NK-92 (cell line): Measurements from ENCODE around the gene OR6M1.

Experiments used
- DNase-seq: peaks from one replicate; lab custom pipeline; 2025; ENCODE audit not compliant: unreplicated experiment; lab: John Stamatoyannopoulos, UW

Gene OR6M1, protein sequence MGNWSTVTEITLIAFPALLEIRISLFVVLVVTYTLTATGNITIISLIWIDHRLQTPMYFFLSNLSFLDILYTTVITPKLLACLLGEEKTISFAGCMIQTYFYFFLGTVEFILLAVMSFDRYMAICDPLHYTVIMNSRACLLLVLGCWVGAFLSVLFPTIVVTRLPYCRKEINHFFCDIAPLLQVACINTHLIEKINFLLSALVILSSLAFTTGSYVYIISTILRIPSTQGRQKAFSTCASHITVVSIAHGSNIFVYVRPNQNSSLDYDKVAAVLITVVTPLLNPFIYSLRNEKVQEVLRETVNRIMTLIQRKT

DNA sequence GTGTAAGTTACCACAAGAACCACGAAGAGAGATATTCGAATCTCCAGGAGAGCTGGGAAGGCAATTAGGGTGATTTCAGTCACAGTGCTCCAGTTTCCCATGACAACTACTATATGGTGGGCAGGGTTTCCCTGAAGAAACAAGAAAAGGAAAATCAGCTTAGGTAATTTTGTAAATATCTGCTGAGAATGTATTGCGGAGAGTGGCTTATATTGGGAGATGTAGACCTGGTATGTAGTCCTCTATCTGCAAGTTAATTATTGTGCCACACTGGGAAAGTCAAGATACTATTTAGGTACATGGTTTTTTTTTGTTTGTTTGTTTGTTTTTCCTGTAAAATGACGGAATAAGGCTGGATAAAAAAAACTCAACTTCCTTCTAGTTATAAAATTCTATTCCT, at the start of gene OR6M1:
Gene OR6M1, minus strand, starts transcription at position 101 of the 400 bp plus-strand sequence. Its CDS starts 0 bp downstream, at position 101.
- no peak for DNase-seq

DNA sequence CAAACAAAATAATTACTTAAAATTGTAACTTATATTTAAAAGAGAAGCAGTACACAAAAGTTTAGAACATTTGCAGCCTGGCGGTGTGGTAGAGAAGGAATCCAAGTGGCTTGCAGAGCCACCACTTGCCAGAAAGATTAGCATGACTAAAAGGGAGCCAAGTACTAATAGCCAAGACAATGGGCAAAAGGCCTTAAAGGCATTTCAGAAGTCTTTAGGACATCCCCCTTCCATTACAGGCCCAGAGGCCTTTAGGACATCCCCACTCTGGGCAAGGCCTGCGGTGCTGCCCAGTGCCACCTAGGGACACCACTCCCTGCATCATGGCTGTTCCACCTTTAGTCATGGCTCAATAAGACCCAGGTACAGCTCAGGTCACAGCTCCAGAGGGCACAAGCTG, 46.9 kb upstream of the OR6M1 start:
- no peak for DNase-seq

DNA sequence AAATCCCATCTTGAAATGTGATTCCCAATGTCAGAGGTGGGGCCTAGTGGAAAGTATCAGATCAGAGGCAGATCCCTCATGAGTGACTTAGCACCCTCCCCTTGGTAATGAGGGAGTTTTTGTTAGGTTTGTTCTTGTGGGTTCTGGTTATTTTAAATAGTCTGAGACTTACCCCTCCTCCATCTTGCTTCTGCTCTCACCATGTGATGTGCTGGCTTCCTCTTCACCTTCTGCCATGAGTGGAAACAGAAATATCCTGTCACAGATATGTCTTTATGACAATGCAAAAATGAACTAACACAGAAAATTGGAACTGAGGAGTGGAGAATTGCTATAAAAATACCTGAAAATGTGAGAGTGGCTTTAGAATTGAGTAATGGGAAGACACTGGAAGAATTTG, 46.2 kb upstream of the OR6M1 start:
- DNase-seq, result no peak

DNA sequence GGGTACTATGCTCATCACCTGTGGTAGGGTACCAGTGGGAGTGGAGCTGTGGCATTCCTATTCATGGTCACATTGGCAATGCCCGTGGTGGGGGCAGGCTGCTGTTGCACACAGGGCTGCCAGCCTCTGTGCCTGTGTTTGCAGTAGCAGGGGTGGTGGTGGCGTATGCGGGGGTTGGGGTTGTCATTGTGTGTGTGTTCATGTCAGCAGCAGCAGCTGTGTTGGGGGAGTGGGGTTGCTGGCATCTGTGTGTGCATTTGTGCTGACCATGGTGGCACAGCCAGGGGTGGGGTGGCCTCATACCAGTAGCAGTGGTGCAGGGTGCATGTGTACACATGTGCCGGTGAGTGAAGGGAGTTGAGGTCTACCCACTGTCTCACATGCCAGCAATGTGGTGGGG, 45.0 kb upstream of the OR6M1 start:
- no peak for DNase-seq

DNA sequence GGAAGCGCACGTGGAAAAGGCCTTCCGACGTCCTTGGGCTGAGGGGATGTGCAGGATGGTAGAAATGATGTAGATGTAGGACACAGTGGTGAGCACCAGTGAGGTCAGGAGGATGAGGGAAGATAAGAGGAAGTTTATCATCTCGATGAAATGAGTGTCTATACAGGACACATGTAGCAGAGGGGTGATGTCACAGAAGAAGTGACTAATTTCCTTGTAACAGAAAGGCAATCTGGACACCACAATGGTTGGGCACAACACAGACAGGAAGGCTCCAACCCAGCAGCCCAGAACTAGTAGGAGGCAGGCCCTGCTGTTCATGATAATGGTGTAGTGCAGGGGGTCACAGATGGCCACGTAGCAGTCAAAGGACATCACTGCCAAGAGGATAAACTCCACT, 35.0 kb upstream of the OR6M1 start:
- no peak for DNase-seq

DNA sequence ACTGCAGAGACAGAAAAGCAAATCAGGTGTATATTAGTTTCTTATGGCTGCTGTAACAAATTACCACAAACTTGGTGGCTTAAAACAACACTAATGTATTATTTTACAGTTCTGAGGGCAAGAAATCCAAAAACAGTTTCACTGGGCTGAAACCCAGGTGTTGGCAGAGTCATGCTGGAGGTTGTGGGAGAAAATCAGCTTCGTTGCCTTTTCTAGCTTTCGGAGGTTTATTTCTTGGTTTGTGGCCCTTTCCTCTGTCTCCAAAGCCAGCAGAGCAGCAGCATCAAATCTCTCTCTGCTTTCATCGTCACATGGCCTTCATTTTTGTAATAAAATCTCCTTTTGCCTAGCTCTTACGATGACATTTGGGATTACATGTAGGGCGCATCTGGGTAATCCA, 33.0 kb upstream of the OR6M1 start:
- DNase-seq, result no peak

DNA sequence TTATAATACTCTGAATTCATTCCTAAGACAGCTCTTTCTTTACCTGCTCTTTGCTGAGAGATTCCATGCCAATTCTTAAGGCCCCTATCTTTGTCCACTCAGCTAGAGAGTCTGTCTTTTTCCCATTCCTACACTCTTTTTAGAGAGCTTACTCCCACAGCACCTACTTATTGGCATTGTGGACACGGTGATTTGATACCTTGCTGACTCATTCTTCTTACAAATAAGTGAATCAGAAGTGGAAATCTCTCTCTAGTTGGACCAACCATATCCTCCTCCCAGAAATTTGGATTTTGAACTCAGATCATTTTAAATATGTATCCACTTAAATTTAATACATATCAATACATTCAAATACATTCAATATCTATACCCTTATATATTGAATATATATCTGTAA, 32.5 kb upstream of the OR6M1 start:
- no peak for DNase-seq

DNA sequence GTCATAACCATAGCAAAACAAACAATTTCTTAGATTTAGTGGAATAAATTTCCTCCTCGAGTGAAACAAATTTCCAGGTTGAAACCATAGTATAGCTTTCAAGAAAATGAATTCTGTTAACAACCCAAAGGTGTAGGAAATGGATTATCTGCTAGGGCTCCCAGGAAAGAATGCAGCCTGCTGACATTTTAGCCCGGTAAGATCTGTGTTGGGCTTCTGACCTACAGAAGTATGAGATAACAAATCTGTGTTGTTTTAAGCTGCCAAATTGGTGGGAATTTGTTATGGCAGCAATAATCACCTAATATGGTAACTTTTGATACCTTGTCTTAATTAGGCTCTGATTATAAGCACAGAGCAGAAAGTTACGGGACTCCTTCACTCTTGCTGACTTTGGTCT, 32.0 kb upstream of the OR6M1 start:
- no peak for DNase-seq

DNA sequence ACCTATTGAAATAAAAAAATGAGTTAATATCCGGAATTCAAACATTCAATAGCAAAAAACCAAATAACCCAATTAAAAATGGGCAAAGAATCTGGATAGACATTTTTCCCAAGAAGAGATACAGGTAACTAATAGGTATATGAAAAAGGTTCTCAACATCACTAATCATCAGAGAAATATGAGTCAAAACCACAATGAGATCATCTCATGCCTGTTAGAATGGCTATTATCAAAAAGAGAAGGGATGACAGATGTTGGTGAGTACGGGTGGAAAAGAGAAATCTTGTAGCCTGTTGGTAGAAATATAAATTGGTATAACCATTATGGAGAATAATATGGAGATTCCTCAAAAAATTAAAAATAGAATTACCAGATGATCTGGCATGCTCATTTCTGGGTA, 26.9 kb upstream of the OR6M1 start:
- DNase-seq, result no peak

DNA sequence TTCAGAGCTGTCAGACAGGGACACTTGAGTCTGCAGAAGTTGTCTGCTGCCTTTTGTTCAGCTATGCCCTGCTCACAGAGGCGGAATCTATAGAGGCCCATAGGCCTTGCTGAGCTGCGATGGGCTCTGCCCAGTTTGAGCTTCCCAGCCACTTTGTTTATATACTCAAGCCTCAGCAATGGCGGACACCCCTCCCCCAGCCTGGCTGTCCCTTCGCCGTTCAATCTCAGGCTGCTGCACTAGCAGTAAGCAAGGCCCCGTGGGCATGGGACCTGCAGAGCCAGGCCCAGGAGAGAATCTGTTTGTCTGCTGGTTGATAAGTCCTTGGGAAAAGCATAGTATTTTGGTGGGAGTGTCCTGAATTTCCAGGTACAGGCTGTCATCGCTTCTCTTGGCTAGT, 23.6 kb upstream of the OR6M1 start:
- DNase-seq, result no peak

DNA sequence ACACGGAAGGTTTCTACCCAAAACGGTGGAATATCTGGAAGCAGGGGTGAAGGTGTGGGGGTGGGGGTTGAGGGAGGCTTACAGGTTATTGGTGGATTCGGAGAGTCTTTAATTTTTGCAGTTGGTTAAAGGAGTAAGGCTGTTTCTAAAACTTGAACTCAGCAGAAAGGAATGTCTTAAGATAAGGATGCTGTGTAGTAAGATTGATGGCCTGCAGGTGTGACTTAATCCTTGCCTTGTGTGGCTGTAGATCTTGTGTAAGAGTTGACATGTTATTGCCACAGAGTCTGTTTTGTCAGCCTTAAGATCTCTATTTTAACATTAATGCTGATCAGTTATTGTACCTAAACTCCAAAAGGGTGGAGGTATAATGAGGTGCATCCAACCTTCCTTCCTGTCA, 16.4 kb upstream of the OR6M1 start:
- no peak for DNase-seq

DNA sequence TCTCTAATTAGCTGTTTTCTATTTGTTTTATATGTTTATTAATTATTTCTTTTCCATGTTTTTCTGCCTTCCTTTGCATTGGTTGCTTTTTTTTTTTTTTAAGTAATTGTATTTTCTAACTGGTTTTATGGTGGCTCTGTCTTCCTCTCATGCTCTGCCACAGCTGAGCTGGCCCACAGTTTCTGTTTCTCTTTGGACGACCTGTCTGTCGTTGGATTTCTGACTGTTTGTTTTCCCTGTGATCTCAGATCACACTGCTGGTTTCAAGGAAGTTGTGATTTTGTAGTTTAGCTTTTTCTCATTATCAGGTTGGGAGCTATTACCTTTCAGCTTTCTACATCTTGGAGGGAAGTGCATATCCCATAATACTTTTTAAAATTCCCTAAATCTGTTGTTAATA, 15.9 kb upstream of the OR6M1 start:
- no peak for DNase-seq

DNA sequence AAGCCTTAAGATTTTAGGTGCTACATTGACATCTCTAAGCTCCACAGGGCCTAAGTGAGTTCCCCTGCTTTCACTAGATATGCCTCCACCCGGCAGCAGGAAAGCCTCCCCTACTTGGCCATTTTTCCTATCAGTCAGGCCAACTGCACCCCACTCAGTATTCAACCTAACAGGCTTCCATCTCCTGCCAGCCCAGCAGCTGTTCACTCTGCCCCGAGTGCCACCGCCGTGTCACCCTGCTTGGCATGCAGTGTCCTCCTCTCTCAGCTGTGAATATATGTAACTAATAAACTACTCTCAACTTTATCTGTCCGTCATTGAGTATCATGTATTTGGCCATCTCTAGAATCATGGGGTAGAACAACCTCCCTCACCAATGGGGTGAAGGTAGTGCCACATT, 9.0 kb upstream of the OR6M1 start:
- no peak for DNase-seq

DNA sequence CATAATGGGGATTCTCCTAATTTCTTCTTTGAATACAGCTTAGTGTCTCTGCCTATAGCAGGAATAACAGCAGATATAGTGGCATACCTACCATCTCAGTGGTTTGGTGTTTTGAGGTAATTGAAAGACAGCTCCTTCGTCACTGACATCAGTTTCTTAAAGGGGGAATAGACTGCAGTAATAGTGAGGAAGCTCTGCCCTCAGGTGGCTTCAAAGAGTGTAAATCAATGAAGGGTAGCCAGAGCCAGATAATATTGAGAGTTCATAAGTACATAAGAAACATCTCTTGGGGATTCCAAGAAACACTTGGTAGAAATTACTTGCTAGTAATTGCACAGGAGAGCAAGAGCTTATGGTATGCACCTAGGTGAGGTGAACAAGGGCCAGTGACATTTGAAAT, 4.4 kb downstream of the OR6M1 start:
- DNase-seq, result no peak

DNA sequence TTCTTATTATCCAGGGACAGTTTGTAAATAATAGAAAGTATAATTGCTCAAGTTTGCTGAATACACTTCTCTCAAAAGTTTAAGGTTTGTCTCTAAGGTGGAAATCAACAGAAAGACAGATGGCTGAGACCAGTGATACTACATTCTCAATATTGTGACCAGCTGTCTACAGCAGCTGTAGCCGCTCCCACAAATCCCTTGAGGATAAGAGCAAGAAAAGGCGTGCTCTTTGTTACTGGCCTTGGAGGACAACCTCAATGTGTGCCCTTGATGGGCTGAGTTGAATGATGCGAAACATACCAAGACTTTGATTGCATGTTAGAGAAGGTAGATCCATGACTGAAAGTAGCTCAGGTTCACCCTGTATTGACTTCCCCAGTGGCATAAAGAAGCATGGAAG, 6.1 kb downstream of the OR6M1 start:
- no peak for DNase-seq

DNA sequence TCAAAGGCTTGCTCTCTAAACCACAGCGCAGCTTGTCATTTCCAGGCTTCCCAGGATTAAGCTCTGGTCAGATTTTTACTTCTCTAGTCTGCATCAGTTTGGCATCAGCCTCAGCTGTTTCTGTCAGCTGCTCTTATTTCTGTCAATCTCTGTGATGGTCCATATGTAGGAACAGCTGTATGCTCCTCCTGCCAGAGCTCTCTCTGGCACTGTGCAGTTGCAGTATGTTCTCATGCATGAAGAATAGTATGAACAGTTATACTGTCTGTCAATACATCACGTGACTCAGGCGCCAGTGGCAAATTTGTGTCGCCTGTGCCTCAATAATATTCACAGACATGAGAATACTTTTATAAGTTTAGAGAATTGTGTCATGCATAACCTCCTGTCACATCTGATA, 6.7 kb downstream of the OR6M1 start:
- no peak for DNase-seq

DNA sequence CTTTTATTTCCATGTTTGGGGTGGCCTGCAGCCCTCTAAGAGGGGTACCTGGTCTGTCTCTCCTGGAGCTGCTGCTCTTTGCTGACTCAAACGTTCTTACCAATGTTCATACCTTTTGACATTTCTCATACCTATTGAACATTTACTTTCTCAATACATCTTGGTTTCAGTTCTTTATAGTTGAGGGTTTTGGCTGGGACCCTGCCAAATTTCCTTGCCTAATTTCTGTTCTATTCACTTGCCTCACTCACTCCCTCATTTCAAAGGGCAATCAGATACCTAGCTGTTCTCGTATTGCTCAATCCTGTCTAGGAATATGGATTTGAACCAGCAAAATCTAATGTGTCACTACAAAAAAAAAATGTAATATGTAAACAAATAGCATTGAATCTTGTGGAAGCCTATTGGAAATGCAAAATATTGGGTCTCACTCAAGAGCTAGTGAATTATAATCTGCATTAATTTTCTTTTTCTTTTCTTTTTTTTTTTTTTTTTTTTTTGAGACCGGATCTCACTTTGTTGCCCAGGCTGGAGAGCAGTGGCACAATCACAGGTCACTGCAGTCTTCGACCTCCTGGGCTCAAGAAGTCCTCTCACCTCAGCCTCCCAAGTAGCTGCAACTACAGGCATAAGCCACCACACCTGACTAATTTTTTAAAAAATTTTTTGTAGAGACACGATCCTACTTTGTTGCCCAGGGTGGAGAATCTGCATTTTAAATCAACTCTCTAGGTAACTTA, 7.5 kb downstream of the OR6M1 start:
- DNase-seq, result no peak

DNA sequence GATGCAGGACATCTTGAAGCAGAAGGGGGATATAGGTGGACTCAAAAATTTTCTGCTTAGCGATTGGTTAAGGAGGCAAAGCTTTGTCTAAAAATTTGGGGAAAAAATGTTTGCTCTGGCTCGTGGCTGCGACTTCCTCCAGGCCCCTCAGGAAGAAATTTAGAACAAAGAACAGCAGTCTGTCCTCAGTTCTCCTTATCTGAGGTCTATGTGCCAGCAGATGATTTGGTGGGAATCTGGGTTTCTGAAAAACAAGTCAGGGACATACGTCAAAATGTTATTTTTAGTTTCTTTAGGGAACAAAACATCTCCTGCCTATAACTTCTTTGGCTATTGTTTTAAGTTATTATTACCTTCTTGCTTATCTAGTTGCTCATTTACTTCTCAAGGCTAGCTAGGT, 8.1 kb downstream of the OR6M1 start:
- DNase-seq, result no peak

DNA sequence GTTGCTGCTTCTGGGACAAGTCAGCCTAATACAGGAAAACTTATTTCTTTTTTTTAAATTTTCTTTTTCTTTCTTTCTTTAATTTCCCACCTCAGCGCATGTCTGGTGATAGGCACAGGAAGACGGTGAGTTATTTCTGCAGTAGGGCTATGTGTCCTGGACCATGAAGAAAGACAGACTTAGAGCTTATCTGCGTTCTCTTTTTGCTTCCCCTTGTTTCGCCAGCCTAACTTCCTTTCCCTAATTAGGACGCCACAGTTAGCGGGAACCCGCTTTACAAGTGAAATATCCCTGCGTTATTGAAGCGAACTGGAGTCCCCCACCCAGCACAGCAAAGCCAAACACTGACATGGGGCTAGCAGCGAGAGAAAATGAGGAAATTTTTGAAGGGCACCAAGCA, 8.6 kb downstream of the OR6M1 start:
- DNase-seq, result no peak

DNA sequence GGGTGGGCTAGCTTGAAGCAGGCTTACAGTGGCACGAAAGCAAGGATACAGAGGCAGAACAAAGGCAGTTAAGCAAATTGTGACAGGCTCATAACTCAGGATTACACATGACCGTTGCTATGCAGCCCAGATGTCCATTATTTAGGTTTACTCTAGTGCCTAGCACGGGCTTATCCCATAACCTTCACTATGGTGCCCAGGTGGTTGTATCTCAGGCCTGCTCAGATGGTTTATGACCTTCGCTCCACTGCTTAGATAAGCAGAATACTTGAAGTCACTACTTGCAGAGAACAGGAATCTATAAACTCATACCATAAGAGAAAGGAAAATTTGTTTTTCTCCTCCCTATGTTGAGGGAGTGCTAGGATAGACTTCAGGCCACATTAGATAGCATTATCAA, 9.0 kb downstream of the OR6M1 start:
- DNase-seq, result no peak

DNA sequence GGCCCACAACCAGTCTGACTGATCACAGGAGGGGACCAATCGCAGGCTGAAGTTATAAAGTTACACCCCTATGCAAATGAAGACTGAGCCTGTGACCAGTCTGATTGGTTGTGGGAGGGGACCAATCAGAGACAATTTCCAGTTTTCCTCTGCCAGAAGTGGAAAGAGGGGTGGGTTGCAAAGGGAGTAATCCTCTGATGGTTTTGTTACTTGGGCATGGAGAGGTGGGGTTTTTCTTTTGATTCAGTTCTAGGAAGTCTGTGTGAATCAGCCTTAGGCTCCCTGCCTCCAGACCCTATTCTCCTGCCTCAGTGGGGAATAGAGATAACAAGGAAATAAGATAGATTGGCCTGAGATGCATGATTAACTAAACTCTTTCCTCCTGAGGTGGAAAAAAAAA, 9.9 kb downstream of the OR6M1 start:
- no peak for DNase-seq

DNA sequence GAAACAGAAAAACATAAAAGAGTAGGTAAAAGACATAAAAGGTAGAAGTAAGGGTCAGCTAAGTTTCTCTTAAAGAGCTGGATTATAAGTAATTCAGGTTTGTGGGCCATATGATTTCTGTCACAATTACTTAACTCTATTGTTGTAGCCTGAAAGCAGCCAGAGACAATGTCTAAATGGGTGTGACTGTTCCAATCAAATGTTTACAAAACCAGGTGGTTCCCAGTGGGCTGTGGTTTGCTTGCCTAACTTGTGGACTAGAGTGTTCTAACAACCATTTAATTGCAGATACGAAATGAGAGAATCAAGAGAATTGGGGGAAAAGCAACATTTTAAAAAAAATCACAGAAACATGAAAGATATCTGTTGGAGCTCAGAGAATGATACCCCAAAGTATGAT, 22.6 kb downstream of the OR6M1 start:
- no peak for DNase-seq

DNA sequence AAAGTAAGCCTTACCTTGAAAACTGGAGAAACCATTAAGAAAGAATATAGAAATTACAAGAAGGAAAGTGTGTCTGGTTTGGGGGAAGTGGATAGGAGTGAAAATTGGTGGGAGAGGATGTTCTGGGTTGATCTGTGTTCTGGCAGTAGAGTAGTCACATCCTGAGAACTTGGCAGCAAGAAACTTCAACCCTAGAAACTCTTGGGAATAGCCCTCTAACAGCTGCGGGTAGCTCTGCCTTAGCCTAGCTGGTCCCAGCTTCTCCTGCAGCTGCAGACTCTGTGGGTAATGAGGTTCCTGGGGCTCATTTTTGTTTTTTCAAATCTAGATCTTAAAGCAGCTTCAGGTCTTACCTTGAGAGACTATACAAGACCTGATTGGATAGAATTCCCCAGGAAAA, 27.6 kb downstream of the OR6M1 start:
- no peak for DNase-seq
